GM21526 (cell line): ENCODE measurements around the gene C1QA.
"Not testable (repeated sequence)": the region's sequence is repeated elsewhere in the genome, so short reads cannot be mapped to it uniquely, and the experiment has no call there.

Source experiments
- ATAC-seq: cut with Tn5 transposase; IDR thresholded peaks from one replicate; pipeline ENCODE4 v1.9.1; 2021; ENCODE audit warnings: moderate library complexity; ENCODE audit not compliant: unreplicated experiment, low FRiP score

The C1QA gene

DNA sequence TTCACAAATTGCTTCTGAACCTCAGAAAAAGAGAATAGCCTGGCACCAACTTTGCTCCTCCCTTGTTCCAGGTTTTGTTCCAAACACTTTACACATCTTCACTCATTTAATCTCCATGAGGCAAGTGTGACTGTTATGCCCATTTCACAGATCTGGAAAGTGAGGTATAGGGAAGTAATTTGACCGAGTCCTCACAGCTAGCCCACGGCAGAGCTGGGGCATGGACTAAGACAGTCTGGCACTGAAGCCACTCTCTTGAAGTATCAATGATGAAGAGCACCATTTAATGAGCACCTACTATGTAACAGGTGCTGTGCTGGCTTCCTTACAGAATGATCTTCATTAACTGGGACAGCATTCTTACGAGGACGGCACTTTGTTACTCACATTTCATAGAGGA, 35.6 kb downstream of the C1QA start:
- ATAC-seq, result no peak

GRCh38 chr1:22673486-22674409, 37.3 kb downstream of the C1QA start:
- ATAC-seq, result no peak

DNA sequence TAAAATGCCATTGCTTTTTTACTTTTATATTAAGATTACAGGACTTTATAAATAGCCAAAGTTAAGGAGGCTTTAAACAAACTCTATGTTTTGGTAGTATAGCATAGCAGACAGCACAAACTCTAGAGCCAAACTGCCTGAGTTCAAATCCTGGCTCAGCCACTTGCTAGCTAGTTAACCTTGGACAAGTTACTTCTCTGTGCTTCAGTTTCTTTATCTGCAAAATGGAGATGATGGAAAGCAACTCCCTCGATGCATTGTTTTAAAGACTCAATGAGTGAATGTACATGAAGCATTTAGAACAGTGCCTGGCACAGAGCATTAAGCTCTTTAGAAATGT, 38.0 kb downstream of the C1QA start:
- ATAC-seq, result no peak

GRCh38 chr1:22676151-22676550, 39.7 kb downstream of the C1QA start:
- not testable (repeated sequence) for ATAC-seq

GRCh38 chr1:22676916-22677583, 40.6 kb downstream of the C1QA start:
- no peak for ATAC-seq

DNA sequence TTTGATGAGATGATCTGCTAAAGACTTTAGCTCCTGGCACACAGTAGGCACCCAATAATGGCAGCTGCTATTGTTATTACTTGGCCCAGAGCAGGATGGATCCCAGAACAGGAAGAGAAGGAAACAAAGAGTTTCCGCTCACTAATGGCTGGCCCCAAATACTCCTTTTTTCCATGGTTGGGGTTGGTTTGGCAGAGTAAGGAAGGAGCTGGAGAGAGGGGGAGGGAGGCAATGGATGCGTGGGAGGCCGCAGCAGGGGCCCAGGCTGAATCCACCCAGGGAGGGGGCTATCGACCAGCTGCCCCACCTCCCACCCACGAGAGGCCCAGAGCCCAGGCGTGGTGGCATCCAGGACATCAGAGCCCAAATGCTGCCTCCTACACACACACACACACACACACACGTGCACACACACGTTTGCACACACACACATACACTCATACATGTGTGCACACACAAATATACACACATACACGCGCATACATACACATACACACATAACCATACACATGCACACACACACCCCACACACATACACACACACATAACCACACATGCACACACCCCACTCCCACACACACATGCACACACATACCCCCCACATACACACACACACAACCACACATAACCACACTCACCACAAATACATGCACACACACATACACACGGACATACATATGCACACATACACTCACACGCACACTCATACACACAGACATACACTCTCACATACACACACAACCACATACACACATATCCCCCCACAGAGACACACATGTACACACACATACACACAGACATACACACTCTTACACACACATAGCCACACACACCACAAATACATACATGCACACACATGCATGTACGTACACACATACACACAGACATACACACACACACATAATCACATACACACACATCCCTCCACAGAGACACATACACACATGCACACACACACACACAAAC, 41.8 kb downstream of the C1QA start:
- no peak for ATAC-seq

- no peak for ATAC-seq
Observed at GRCh38 chr1:22680726-22681125, 44.3 kb downstream of the C1QA start.

- ATAC-seq, result no peak
Observed at GRCh38 chr1:22681556-22682276, 45.3 kb downstream of the C1QA start.

- no peak for ATAC-seq
Observed at GRCh38 chr1:22683547-22683946, 47.1 kb downstream of the C1QA start.

- no peak for ATAC-seq
Observed at GRCh38 chr1:22685591-22686059, 49.2 kb downstream of the C1QA start.

GRCh38 chr1:22687191-22687590, 50.8 kb downstream of the C1QA start:
- no peak for ATAC-seq

DNA sequence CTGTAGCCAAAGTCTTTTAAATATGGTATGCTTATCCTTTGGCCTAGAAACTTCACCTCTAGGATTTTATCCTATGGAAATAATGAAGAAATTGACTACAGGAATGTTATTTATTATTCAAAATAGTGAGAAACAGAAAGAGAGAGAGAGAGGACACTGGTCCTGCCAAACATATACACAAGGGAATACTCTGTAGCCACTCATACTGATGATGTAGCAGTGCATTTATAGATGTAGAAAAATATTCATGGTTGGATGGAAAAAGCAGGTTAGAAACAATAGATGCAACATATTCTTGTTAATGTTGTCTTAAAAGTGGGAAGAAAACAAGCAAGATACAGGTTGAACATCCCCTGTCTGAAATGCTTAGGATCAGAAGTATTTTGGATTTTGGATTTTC, 52.0 kb downstream of the C1QA start:
- no peak for ATAC-seq
